Measurements from ENCODE around the gene TMEM121B.

DNA sequence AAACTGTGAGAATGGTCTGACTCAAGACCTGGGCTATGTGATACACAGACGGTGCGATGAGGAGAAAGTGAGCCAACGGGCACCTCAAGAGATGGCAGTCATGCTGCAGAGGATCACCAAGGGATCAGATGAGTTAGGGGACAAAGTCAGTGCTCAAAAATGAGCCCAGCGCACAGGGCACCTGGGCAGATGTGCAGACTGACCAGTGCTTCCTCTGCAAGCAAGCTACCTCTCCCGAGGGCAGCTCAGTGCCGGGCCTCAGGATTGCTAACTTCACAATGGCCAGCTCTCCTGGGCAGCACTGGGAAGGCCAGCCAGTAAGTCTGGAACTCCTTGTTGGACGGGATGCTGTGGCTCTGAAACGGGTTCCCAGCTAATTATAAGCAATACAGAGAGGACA is 22.7 kb upstream of the TMEM121B start:
- TF ChIP-seq, protein P1, sequence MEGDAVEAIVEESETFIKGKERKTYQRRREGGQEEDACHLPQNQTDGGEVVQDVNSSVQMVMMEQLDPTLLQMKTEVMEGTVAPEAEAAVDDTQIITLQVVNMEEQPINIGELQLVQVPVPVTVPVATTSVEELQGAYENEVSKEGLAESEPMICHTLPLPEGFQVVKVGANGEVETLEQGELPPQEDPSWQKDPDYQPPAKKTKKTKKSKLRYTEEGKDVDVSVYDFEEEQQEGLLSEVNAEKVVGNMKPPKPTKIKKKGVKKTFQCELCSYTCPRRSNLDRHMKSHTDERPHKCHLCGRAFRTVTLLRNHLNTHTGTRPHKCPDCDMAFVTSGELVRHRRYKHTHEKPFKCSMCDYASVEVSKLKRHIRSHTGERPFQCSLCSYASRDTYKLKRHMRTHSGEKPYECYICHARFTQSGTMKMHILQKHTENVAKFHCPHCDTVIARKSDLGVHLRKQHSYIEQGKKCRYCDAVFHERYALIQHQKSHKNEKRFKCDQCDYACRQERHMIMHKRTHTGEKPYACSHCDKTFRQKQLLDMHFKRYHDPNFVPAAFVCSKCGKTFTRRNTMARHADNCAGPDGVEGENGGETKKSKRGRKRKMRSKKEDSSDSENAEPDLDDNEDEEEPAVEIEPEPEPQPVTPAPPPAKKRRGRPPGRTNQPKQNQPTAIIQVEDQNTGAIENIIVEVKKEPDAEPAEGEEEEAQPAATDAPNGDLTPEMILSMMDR (IDR thresholded peaks at IDR 0.05): no peak
- no peak for TF ChIP-seq POLR2A (IDR thresholded peaks at IDR 0.05)
